Ramos (cell line): ENCODE results near the gene PLPP7.

Source experiments
- in situ Hi-C: fragments of 300-500 bp; cut with MboI; formaldehyde crosslinking; loops from one replicate; pipeline ENCODE4 v1.14.3; 2022; ENCODE audit warnings: low sequenced_read_pairs; ENCODE audit not compliant: unreplicated experiment

PLPP7 gene

GRCh38 chr9:131299346-131299960 is 9.9 kb downstream of the PLPP7 start:
- in situ Hi-C loops = no loop called here

- in situ Hi-C loops = no loop called here
Observed at GRCh38 chr9:131299961-131300347, 10.4 kb downstream of the PLPP7 start.

- in situ Hi-C loops = no loop called here
Observed at GRCh38 chr9:131300444-131300843, 10.9 kb downstream of the PLPP7 start.

- in situ Hi-C loops = no loop called here
Observed at GRCh38 chr9:131302244-131303075, 12.9 kb downstream of the PLPP7 start.

- in situ Hi-C loops = no loop called here
Observed at GRCh38 chr9:131303381-131304321, 14.1 kb downstream of the PLPP7 start.

- in situ Hi-C loops = no loop called here
Observed at GRCh38 chr9:131304676-131305355, 15.3 kb downstream of the PLPP7 start.

GRCh38 chr9:131306397-131307004 is 17.0 kb downstream of the PLPP7 start:
- in situ Hi-C loops = no loop called here

- in situ Hi-C loops = no loop called here
Observed at GRCh38 chr9:131307974-131308373, 18.5 kb downstream of the PLPP7 start.

GRCh38 chr9:131308452-131308851 is 18.9 kb downstream of the PLPP7 start:
- in situ Hi-C loops = no loop called here

GRCh38 chr9:131308906-131309529 is 19.5 kb downstream of the PLPP7 start:
- in situ Hi-C loops = no loop called here

GRCh38 chr9:131309530-131310276 is 20.2 kb downstream of the PLPP7 start:
- in situ Hi-C loops = no loop called here

- in situ Hi-C loops = no loop called here
Observed at GRCh38 chr9:131310833-131311554, 21.5 kb downstream of the PLPP7 start.

GRCh38 chr9:131312246-131312645 is 22.7 kb downstream of the PLPP7 start:
- in situ Hi-C loops = no loop called here

GRCh38 chr9:131312822-131313770 is 23.6 kb downstream of the PLPP7 start:
- in situ Hi-C loops = no loop called here

GRCh38 chr9:131318231-131319085 is 28.9 kb downstream of the PLPP7 start:
- in situ Hi-C loops = no loop called here

- in situ Hi-C loops = no loop called here
Observed at GRCh38 chr9:131319486-131319885, 30.0 kb downstream of the PLPP7 start.
